Measurements from ENCODE around the gene DNAJA1.
A peak's percentile ranks its signal among the peaks of the same experiment; 100 is the strongest.
"Not testable (repeated sequence)": the region's sequence is repeated elsewhere in the genome, so short reads cannot be mapped to it uniquely, and the experiment has no call there.

Gene DNAJA1

GRCh38 chr9:33082538-33083326 is 57.7 kb downstream of the DNAJA1 start:
- DNase-seq: peak in 1 of 2 experiments; percentile 6

- not testable (repeated sequence) for DNase-seq
These were observed 60.6 kb downstream of the DNAJA1 start for GRCh38 chr9:33085672-33086071.
